SK-N-SH treated with all-trans-retinoic acid at 6 μM for 48 hours (cell line): Measurements from ENCODE around the gene CYB561.

Experiments
- ATAC-seq: fragments of 200-7000 bp; cut with Tn5 transposase; 3 replicates; pipeline ENCODE4 v1.9.1; 2020; ENCODE audit warnings: mild to moderate bottlenecking, moderate library complexity
- ARNTL ChIP-seq: fragments of 450-650 bp; formaldehyde crosslinking; IDR thresholded peaks from 2 replicates; pipeline ENCODE4 v1.5.0; 2020; ENCODE audit warnings: low read depth, mild to moderate bottlenecking, moderate library complexity, borderline replicate concordance
- BACH2 ChIP-seq: fragments of 250-450 bp; sonication (Bioruptor Pico); IDR thresholded peaks from 2 replicates; pipeline ENCODE4 v1.9.0; 2021; ENCODE audit warnings: mild to moderate bottlenecking, borderline replicate concordance
- CREB5 ChIP-seq: fragments of 250-450 bp; sonication (Bioruptor Pico); IDR thresholded peaks from 2 replicates; pipeline ENCODE4 v1.5.1; 2020; ENCODE audit warnings: low read depth, mild to moderate bottlenecking, moderate library complexity
- CSDC2 ChIP-seq: fragments of 250-450 bp; sonication (Bioruptor Pico); IDR thresholded peaks from 2 replicates; pipeline ENCODE4 v1.5.0; 2020; ENCODE audit warnings: mild to moderate bottlenecking, moderate library complexity
- CSRNP3 ChIP-seq: fragments of 250-450 bp; sonication (Bioruptor Pico); IDR thresholded peaks from 2 replicates; pipeline ENCODE4 v1.5.1; 2021; ENCODE audit warnings: mild to moderate bottlenecking, moderate library complexity
- ESRRG ChIP-seq: fragments of 250-450 bp; sonication (Bioruptor Pico); IDR thresholded peaks from 2 replicates; pipeline ENCODE4 v1.6.1; 2021; ENCODE audit warnings: mild to moderate bottlenecking
- GLIS3 ChIP-seq: fragments of 250-450 bp; sonication (Bioruptor Pico); IDR thresholded peaks from 2 replicates; pipeline ENCODE4 v1.5.0; 2020; ENCODE audit warnings: mild to moderate bottlenecking, moderate library complexity
- ISL1 ChIP-seq: fragments of 250-450 bp; sonication (Bioruptor Pico); IDR thresholded peaks from 2 replicates; pipeline ENCODE4 v2.1.2; 2022; ENCODE audit warnings: mild to moderate bottlenecking, moderate library complexity
- OSR1 ChIP-seq: fragments of 250-450 bp; sonication (Bioruptor Pico); IDR thresholded peaks from 2 replicates; pipeline ENCODE4 v1.8.0; 2022; ENCODE audit warnings: moderate library complexity, mild to moderate bottlenecking, inconsistent platforms
- PATZ1 ChIP-seq: fragments of 250-450 bp; sonication (Bioruptor Pico); IDR thresholded peaks from 2 replicates; pipeline ENCODE4 v1.8.0; 2020; ENCODE audit warnings: mild to moderate bottlenecking, moderate library complexity, borderline replicate concordance
- POU6F1 ChIP-seq: fragments of 250-450 bp; sonication (Bioruptor Pico); IDR thresholded peaks from 2 replicates; pipeline ENCODE4 v1.8.0; 2021; ENCODE audit warnings: low read depth, mild to moderate bottlenecking, moderate library complexity, borderline replicate concordance
- PPARA ChIP-seq: fragments of 250-450 bp; sonication (Bioruptor Pico); IDR thresholded peaks from 2 replicates; pipeline ENCODE4 v1.5.0; 2020; ENCODE audit warnings: mild to moderate bottlenecking, borderline replicate concordance
- RARB ChIP-seq: fragments of 250-450 bp; sonication (Bioruptor Pico); IDR thresholded peaks from 2 replicates; pipeline ENCODE4 v1.8.0; 2021; ENCODE audit warnings: mild to moderate bottlenecking, moderate library complexity
- SNAI2 ChIP-seq: fragments of 250-450 bp; sonication (Bioruptor Pico); IDR thresholded peaks from 2 replicates; pipeline ENCODE4 v1.5.0; 2020; ENCODE audit warnings: mild to moderate bottlenecking, moderate library complexity
- TCF4 ChIP-seq: fragments of 250-450 bp; sonication (Bioruptor Pico); IDR thresholded peaks from 2 replicates; pipeline ENCODE4 v1.8.0; 2021; ENCODE audit warnings: mild to moderate bottlenecking, moderate library complexity, borderline replicate concordance
- TOX ChIP-seq: fragments of 250-450 bp; sonication (Bioruptor Pico); IDR thresholded peaks from 2 replicates; pipeline ENCODE4 v1.8.0; 2021; ENCODE audit warnings: mild to moderate bottlenecking, moderate library complexity, borderline replicate concordance
- TSHZ2 ChIP-seq: fragments of 250-450 bp; sonication (Bioruptor Pico); IDR thresholded peaks from 2 replicates; pipeline ENCODE4 v1.5.0; 2020; ENCODE audit warnings: mild to moderate bottlenecking, moderate library complexity
- ZC3H10 ChIP-seq: fragments of 250-450 bp; sonication (Bioruptor Pico); IDR thresholded peaks from 2 replicates; pipeline ENCODE4 v1.5.1; 2021; ENCODE audit warnings: mild to moderate bottlenecking, moderate library complexity
- ZFP3 ChIP-seq: fragments of 250-450 bp; sonication (Bioruptor Pico); IDR thresholded peaks from 2 replicates; pipeline ENCODE4 v1.5.0; 2020; ENCODE audit warnings: mild to moderate bottlenecking, moderate library complexity
- ZFP30 ChIP-seq: fragments of 450-650 bp; formaldehyde crosslinking; IDR thresholded peaks from 2 replicates; pipeline ENCODE4 v1.5.0; 2022; ENCODE audit warnings: mild to moderate bottlenecking, moderate library complexity
- ZNF565 ChIP-seq: fragments of 450-650 bp; formaldehyde crosslinking; conservative IDR thresholded peaks from 2 replicates; pipeline ENCODE4 v1.5.0; 2020; ENCODE audit warnings: low read depth, mild to moderate bottlenecking, moderate library complexity
- ZNF70 ChIP-seq: fragments of 450-650 bp; formaldehyde crosslinking; IDR thresholded peaks from 2 replicates; pipeline ENCODE4 v1.5.0; 2020; ENCODE audit warnings: mild to moderate bottlenecking, moderate library complexity
- ZNF8 ChIP-seq: fragments of 450-650 bp; formaldehyde crosslinking; IDR thresholded peaks from 2 replicates; pipeline ENCODE4 v1.5.0; 2020; ENCODE audit warnings: mild to moderate bottlenecking, moderate library complexity

The CYB561 gene

GRCh38 chr17:63463771-63464170 lies 17.7 kb upstream of the CYB561 start:
- no peak for TF ChIP-seq POU6F1
- ATAC-seq = no peak

- TF ChIP-seq BACH2 (CRISPR knock-in tag) (no peak), ISL1 (CRISPR knock-in tag) (no peak), PPARA (no peak), TOX (CRISPR knock-in tag) (no peak), POU6F1 (no peak), RARB (no peak), ZC3H10 (no peak), ZFP30 (CRISPR knock-in tag) (no peak), ZFP3 (CRISPR knock-in tag) (peak; percentile 89), TCF4 (CRISPR knock-in tag) (no peak), ZNF8 (CRISPR knock-in tag) (no peak), ZNF565 (CRISPR knock-in tag) (no peak), CSDC2 (CRISPR knock-in tag) (peak; percentile 92), ZNF70 (CRISPR knock-in tag) (no peak), PATZ1 (CRISPR knock-in tag) (no peak), ESRRG (no peak), TSHZ2 (CRISPR knock-in tag) (peak; percentile 19; the same call in 1 of the 2 replicates), SNAI2 (peak; percentile 46; the same call in 1 of the 2 replicates), GLIS3 (CRISPR knock-in tag) (no peak), CREB5 (CRISPR knock-in tag) (no peak), CSRNP3 (CRISPR knock-in tag) (no peak), OSR1 (CRISPR knock-in tag) (peak; percentile 93), ARNTL (CRISPR knock-in tag) (no peak)
- TF ChIP-seq, all 23 proteins: peak for 5
- ATAC-seq = no peak; the same call in 2 of the 3 replicates
Measured at GRCh38 chr17:63460018-63460417, 13.9 kb upstream of the CYB561 start.
